Activated naive CD8-positive, alpha-beta T cell treated with anti-CD3 and anti-CD28 coated beads, Interleukin-2, amount 50 U/mL, for 16 hours (primary cell): ENCODE results near the gene PIANP.
"Not testable (repeated sequence)": the region's sequence is repeated elsewhere in the genome, so short reads cannot be mapped to it uniquely, and the experiment has no call there.

ENCODE experiments used
- DNase-seq: peaks from one replicate; pipeline ENCODE4 v3.0.0-alpha.2; 2020; ENCODE audit warnings: low read depth, low spot score

PIANP gene, protein sequence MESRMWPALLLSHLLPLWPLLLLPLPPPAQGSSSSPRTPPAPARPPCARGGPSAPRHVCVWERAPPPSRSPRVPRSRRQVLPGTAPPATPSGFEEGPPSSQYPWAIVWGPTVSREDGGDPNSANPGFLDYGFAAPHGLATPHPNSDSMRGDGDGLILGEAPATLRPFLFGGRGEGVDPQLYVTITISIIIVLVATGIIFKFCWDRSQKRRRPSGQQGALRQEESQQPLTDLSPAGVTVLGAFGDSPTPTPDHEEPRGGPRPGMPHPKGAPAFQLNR

DNA sequence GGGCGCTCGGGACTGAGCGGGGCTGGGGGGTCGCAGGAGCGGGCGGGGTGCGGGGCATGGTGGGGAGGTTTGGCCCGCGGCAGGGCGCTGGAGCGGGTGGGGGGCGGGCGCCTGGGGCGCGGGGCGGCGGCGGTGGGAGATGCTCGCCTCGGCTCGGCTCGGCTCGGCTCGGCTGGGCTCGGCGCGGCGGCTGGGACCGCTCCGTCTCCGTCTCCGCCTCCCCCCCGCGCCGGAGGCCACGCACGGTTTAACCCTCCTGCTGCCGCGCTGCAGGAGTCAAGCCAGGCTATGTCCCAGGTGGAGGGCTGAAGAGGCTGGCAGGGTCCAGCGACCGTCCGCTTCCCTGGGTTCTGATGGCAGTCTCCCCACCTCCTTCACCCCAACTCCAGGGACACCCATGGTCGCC, at the start of gene PIANP:
PIANP (minus strand) TSS at position 170 of the 406 bp plus-strand sequence. CDS start 2,754 bp downstream, outside the sequence.
- DNase-seq = no peak

DNA sequence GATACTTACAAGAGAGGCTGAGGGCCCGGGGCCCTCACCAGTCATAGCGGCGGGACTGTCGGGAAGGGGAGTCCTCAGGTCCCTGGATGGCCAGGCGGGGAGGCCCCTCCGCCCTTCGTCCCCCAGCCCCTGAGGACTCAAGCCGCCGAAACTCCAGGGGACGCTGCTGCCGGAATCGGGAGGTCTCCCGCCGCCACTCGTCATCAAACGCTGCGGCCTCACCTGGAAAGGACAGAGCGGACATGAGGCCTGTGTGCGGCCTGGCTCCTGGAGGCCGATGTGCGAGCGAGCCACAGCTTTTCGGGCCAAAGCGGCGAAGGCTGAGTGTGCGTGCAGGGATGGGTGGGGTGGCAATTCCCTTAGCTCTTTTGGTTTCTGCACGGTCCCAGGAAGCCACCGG, 48.1 kb upstream of the PIANP start:
- DNase-seq = no peak

DNA sequence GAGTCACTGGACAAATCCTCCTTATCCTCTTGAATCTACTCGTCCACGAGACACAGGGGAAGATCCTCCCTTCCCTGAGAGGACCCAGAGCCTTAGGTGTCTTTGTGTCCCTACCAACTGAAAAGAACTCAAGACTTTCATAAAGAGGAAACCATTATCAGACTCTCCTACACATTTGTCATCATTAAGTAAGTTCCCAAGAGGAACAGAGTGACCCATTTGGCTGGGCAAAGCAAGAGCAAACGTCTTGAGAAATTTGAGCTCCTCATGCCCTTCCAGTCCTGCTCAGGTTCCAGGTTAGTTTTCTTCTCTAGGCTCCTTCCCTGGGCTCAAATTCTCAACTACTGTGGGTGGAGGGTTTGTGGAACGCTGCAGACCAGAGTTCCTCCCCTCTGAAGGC, 46.6 kb upstream of the PIANP start:
- no peak for DNase-seq

DNA sequence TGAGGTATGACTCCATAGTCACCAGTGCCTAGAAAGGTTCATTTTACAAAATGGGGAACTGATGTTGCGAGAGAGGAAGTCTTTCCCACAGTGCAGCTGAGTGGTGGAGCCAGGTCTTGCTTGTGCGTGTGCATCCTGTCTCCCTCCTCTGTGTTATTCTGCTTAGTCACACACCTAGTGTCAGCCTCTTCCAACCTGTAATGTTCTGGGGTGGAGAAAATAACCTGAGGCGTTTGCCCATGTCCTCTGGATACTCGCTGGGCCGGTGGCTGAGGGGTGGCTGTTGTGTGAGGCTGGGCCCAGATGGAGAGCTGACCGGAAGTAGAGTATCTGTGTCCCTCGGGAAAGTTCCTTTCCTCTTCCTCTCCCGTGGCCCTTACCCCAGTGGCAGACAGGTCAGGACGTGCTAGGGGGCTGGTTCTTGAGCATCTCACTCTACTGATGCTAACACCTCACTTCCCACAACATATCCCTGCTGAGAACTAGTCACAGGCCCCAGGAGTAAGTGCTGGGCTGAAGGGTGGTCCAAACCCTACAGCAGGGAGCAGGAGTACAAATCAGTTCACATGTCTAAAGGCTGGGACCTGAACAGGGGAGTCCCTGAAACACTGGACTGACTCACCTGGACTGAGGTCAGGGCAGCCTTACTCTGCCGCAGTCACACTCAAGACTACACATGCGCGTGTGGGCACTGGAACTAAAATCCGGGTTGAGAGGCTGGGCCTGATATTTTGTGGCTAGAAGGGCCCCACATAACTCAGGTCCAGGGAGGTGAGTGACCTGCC, 45.3 kb upstream of the PIANP start:
- no peak for DNase-seq

DNA sequence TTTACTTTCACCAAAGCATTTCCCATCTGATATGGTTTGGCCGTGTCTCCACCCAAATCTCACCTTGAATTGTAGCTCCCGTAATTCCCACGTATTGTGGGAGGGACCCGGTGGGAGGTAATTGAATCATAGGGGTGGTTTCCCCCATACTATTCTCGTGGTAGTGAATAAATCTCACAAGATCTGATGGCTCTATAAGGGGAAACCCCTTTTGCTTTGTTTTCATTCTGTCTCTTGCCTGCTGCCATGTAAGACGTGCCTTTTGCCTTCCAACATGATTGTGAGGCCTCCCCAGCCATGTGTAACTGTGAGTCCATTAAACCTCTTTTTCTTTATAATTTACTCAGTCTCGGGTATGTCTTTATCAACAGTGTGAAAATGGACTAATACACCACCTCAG, 42.7 kb upstream of the PIANP start:
- not testable (repeated sequence) for DNase-seq

DNA sequence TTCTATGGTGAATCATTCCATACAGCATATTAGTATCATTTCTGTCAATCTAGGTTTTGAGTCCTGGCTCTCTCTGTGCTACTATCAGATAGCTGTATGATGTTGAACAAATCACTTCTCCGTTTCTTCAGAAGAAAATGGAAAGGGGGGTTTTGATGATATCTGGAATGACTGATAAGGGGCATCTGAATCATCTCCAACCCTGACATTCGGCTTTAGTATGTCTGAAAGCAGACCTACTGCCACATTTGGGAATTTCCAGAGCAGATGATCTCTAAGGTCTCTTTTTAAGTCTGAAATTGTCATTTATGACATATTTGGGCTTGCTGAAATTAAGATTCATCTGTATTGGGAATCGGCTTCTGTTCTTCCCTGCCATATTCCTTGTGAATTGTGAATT, 42.2 kb upstream of the PIANP start:
- DNase-seq = no peak

DNA sequence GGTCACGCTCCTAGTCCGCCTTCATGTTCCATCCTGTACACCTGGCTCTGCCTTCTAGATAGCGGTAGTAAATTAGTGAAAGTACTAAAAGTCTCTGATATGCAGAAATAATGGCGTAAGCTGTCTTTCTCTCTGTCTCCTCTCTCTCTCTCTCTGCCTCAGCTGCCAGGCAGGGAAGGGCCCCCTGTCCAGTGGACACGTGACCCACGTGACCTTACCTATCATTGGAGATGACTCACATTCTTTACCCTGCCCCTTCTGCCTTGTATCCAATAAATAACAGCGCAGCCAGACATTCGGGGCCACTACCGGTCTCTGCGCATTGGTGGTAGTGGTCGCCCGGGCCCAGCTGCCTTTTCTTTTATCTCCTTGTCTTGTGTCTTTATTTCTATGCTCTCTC, 41.5 kb upstream of the PIANP start:
- not testable (repeated sequence) for DNase-seq

DNA sequence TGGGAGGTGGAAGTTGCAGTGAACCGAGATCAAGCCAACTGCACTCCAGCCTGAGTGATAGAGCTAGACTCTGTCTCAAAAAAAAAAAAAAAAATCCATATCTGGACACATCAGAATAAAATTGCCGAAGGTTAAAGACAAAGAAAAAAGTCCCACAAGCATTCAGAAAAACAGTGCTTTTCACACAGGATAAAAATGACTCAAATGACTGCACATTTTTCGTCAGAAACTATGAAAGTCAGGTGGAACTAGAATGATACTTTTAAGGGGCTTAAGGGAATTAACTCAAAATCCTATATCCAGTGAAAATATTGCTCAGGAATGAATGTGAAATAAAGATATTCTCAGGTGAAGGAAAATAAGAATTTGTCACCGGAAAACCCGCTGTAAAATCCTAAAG, 36.1 kb upstream of the PIANP start:
- DNase-seq = no peak

DNA sequence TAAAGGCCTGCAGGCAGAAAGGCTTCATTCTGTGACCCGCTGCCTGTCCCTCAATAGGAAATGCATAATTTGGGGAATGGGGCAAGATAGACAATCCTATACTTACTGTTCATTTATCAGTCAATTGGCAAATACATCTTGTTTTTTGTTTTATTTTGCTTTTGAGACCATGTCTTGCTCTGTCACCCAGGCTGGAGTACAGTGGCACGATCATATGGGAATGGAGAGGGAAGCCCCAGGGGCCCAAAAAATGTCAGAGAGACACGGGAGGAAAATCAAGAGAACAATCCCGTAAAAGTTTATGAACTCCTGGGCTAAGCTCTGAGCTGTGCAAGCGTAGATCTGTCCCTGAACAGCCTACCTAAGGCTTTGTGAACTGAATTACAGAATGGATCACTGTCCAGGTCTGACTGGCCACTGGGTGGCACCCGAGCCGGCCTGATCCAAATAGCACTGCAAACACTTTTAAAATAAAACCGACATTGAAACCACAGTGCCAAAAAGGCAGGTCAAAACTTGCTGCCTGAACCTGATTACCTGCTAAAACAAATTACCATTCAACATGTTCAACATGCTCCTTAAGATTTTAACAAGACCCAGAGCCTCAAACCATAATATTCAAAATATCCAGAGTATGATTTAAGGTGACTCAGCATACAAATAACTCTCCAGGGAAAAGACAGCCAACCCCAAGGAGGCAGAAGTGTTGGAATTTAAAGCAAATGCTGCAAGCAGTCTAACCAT, 35.0 kb upstream of the PIANP start:
- no peak for DNase-seq

DNA sequence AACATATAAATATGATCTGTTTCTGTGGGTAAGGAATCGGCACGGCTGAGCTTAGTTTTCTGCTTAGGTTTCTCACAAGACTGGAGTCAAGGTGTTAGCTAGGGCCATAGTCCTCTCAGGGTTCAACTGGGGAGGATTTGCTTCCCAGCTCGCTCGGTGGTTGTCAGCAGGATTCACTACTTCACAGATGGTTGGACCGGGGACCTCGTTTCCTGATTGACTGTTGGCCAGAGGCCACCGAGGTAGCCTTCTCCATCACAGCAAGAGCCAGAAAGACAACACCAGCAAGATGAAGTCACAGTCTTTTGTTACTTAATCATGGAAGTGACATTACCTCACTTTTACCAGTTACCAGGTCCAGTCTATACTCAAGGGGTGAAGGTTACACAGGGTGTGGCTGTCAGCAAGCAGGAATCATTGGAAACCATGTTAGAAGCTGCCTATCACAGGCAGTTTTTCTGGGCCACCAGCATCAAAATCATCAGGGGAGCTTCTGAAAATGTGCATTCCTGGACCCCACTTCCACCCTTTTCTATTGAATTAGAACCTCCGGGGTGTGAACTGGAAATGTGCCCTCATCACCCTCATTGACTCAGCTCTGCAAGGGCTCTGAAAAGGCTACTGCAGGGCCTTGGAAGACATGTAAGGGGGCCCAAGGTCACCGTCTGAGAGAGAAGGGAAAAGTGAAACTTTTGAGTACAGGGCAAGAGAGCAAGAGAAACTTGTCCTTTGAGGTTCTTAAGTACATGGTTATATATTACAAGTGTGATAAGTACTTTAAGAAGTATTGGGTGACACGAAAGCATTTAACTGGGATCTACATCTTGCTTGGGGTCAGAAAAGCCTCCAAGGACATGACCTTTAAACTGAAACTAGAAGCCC, 34.1 kb upstream of the PIANP start:
- DNase-seq = no peak

DNA sequence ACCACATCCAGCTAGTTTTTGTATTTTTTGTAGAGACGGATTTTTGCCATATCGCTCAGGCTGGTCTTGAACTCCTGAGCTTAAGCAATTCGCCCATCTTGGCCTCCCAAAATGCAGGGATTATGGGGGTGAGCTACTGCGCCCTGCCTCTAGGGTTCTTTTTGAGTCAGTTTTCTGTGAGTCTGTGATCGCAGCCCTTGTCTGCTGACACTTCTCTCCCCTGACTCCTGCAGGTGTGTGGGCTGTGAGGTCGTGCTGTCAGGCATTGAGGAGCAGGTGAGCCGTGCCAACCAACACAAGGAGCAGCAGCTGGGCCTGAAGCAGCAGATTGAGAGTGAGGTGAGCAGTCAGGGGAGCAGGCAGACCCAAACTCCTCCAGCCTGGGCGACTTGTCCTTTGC, 29.6 kb upstream of the PIANP start:
- no peak for DNase-seq

DNA sequence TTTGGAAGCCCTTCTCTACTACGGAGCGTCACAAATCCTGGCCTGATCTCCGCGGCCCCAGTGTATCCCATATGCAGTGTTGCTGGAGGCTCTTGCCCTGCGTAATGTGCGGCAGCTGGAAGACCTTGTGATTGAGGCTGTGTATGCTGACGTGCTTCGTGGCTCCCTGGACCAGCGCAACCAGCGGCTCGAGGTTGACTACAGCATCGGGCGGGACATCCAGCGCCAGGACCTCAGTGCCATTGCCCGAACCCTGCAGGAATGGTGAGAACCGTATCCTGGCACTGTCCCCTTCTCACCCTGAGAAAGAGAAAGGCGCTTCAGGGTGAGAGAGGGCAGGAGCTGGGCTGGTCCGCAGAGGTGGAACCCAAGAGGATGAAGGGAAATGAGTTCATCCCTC, 28.6 kb upstream of the PIANP start:
- no peak for DNase-seq

DNA sequence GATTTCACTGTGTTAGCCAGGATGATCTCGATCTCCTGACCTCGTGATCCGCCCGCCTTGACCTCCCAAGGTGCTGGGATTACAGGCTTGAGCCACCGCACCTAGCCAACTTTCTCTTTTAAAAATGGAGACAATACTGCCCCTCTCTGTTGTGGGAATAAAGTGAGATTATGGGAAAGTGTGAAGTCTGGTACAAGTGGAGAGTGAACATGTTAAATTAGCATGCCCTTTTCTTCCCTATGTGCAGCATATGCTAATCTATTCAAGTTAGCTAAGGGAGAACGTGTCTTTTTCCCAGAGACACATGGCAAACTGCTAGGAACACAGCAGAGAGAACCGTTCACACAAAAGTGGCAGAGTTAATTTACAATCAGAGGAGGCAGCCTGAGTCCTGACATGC, 24.7 kb upstream of the PIANP start:
- DNase-seq = no peak

DNA sequence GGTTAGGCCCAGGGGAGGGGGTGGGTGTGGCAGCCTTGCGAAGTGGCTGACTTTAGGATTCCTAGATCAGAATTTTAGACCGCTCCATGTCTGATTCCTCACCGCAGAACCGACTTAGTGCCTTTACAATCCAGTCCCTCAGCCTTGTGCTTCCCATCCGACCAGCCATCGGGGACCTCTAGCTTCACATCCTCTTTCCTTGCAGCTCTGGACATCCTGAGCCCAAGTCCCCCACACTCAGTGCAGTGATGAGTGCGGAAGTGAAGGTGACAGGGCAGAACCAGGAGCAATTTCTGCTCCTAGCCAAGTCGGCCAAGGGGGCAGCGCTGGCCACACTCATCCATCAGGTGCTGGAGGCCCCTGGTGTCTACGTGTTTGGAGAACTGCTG, 23.8 kb upstream of the PIANP start:
- no peak for DNase-seq

DNA sequence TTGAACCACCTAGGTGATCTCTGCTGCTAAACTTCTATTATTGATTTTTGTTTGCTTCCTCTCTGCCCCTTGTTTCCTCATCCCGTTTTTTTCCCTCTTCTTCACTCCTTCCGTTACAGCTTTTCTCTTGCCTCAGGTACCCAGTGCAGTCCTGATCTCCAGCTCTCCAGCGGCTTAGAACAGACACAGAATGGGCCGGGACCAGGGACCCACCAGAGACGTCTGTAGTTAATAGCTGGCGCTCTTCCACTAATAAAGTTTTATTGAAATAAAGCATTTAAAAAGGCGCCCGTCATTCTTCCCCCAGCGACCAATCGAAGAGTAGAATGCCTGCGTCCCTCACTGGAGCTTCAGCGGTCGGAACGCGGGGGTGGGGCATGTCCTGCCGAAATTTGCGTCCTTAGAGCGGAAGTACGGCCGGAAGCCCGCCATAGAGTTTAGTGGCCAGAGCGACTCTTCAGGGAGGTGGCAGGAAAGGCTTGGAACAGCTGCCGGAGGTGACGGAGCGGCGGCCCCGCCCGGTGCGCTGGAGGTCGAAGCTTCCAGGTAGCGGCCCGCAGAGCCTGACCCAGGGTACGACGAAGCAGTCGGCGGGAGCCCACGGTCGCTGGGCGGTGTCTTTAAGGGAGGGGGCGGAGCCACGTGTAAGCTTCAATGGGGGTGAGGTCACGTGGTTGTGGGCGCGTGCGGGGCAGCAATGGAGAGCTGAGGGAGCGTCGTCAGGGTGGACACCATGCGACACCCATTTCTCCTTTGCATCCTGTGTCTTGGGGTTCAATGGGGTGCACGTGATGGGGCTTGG, 23.2 kb upstream of the PIANP start, which contains the start of gene COPS7A:
COPS7A (plus strand) TSS at position 440 of the 802 bp plus-strand sequence. CDS start 611 bp downstream, outside the sequence.
- peak; percentile 92 for DNase-seq

DNA sequence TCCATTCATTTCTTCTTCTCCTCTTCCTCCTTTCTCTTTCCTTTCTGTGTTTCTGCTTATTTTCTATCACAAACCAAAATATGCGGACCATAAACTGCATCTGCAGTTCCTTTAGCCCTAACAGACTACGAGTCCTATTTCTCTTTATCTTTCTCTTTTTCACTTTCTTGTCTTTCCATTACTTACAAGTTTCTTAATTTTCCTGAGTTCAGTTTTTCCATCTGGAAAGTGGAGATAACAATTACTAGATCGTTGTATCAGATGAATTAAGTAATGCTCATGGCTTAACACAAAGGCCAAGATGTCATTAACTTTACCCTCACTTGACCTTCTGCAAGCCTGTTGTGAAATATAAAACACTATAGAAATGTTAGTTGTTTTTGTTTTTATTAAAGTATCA, 22.2 kb upstream of the PIANP start:
- DNase-seq = no peak

DNA sequence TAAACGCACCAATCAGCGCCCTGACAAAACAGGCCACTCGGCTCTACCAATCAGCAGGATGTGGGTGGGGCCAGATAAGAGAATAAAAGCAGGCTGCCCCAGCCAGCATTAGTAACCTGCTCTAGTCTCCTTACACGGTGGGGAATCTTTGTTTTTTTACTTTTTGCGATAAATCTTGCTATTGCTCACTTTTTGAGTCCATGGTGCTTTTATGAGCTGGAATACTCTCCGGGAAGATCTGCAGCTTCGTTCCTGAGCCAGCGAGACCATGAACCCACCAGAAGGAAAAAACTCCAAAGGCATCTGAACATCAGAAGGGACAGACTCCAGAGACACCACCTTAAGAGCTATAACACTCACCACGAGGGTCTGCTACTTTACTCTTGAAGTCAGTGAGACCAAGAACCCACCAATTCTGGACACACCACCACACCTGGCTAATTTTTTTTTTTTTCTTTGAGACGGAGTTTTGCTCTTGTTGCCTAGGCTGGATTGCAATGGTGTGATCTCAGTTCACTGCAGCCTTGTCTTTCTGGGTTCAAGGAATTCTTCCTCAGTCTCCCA, 16.3 kb upstream of the PIANP start:
- no peak for DNase-seq

DNA sequence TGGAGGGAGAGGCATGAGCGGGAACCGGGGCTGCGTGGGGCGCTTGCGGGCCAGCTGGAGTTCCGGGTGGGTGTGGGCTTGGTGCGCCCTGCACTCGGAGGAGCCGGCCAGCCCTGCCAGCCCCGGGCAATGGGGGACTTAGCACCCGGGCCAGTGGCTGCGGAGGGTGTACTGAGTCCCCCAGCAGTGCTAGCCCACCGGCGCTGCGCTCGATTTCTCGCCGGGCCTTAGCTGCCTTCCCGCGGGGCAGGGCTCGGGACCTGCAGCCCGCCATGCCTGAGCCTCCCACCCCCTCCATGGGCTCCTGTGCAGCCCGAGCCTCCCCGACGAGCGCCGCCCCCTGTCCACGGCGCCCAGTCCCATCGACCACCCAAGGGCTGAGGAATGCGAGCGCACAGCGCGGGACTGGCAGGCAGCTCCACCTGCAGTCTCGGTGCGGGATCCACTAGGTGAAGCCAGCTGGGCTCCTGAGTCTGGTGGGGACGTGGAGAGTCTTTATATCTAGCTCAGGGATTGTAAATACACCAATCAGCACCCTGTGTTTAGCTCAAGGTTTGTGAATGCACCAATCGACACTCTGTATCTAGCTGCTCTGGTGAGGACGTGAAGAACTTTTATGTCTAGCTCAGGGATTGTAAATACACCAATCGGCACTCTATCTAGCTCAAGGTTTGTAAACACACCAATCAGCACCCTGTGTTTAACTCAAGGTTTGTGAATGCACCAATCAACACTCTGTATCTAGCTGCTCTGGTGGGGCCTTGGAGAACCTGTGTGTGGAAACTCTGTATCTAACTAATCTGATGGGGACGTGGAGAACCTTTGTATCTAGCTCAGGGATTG, 15.6 kb upstream of the PIANP start:
- DNase-seq = not testable (repeated sequence)

DNA sequence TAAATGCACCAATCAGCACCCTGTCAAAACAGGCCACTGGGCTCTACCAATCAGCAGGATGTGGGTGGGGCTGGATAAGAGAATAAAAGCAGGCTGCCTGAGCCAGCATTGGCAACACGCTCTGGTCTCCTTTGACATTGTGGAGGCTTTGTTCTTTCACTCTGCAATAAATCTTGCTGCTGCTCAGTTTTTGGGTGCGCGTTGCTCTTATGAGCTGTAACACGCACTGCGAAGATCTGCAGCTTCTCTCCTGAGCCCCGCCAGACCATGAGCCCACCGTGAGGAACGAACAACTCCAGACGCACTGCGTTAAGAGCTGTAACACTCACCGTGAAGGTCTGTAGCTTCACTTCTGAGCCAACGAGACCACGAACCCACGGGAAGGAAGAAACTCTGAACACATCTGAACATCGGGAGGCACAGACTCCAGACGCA, 8.4 kb upstream of the PIANP start:
- no peak for DNase-seq
